Inferior parietal cortex (tissue), 1 donor: ENCODE results near the gene FRAT2.
"Not testable (repeated sequence)": the region's sequence is repeated elsewhere in the genome, so short reads cannot be mapped to it uniquely, and the experiment has no call there.

ENCODE experiments used
- DNase-seq: peaks from one replicate; pipeline ENCODE4 v3.0.0-alpha.2; 2016; ENCODE audit errors: extremely low spot score

FRAT2 gene

GRCh38 chr10:97356318-97356914 lies 21.9 kb upstream of the FRAT2 start:
- no peak for DNase-seq

DNA sequence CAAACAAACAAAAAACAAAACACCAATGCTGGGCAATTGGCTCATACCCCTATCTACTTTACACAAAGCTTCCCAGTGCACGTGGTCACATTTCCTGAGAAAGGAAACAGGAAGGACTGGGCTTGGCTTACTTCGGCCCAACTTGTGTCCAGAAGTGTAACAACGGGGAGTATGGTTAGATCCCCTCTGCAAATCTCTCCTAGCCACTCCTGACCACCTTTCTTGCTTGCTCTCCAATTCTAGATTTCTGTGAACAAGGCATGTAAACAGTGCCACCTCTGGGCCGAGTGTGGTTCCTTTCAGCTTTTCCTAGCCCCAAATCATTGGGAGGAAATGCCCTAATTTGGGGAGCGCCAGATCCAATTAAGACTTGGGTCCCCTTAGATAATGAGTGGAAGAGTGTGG lies 21.0 kb upstream of the FRAT2 start:
- peak; percentile 55 for DNase-seq

GRCh38 chr10:97353945-97354344 lies 19.4 kb upstream of the FRAT2 start:
- no peak for DNase-seq

DNA sequence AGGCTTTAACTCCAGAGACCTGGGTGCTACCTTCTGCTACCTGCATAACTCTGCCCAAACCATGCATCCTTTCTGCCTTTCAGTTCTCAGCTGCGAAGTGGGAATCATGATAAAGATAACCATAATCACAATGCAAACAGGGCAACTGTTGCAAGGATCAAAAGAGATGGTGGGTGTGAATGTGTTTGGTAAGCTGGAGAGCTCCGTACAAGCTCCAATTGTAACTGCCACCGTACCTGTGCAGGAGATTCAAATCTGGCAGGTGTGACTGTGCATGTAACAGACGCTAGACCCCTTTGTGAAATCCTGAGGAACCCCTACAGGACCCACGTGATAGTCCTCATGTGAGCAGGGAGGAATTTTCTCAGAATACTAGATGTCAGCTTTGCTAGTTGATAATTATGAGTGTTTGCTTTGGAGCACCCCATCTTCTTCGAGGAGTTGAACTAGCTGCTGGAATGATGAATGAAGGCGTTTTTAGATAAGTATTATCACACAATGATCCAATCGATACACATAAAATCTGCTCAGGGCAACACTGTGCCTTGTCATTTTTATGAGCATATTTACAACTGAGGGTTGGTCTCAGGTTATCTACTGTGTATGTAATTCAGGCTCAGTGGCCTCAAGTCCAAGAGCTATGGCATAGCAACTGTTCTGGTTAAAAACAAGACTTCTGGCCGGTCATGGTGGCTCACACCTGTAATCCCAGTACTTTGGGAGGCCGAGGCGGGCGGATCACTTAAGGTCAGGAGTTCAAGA lies 15.4 kb upstream of the FRAT2 start:
- no peak for DNase-seq

DNA sequence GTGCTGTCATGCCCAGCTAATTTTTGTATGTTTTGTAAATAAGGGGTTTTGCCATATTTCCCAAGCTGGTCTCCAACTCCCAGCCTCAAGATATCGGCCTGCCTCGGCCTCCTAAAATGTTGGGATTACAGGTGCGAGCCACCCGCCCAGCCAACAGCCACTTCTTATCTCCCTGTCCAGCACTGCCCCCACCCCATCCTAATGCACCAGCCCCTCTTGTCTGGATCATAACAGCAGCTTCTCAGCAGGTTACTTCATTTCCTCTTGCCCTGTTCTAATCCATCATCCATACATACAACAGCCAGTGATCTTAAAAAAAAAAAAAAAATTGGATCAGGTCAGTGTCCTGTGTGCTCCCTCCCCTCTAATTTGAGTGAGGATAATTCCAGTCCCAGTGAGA lies 12.8 kb upstream of the FRAT2 start:
- DNase-seq: no peak

- not testable (repeated sequence) for DNase-seq
These were observed 9.1 kb upstream of the FRAT2 start for GRCh38 chr10:97343664-97344063.

DNA sequence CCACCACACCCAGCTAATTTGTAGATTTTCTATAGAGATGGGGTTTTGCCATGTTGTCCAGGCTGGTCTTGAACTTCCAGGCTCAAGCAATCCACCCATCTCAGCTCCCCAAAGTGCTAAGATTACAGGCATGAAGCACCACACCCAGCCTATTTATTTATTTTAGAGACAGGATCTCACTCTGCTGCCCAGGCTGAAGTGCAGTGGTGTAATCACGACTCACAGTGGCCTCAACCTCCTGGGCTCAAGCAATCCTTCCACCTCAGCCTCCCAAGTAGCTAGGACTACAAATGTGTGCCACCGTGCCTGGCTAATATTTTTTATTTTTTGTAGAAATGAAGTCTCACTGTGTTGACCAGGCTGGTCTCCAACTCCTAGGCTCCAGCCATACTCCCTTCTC lies 6.9 kb upstream of the FRAT2 start:
- DNase-seq: no peak

GRCh38 chr10:97338041-97338440 lies 3.5 kb upstream of the FRAT2 start:
- DNase-seq: peak; percentile 43

GRCh38 chr10:97336942-97337831 lies 2.7 kb upstream of the FRAT2 start:
- no peak for DNase-seq

DNA sequence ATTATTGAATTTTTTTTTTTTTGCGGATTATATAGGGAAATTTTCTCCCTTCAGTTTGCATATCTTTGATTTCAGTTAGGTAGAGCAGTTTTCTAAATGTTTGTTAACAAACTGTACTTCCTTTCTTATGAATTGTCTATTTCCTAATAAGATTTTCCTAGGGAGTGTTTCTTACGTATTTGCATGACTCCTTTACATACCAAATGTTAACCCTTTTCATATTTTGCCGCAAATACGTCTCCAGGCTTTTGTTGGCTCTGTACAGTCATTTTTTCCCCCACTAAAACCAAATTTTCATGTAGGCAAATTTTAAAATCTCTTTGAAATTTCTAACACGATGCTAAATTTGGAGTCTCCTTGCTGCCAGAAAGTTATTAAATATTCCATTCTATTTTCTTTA lies 1.9 kb upstream of the FRAT2 start:
- DNase-seq: no peak

DNA sequence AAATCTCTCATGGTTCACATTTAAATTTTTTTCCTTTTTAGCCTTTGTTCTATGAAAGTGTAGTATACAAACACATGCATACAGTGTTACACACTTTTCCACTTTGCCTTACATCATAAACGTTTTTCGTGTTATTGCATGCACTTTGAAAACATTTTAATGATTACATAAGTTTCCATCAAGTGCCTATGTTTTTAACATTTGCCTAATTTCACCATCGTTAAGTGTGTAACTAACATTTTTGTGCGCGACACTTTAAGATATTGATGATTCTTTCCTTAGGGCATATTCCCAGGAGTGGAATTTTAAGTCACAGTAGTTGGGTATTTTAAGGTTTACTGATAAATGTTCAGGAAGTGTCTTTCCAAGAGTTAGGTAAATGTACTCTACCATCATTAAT lies 1.5 kb upstream of the FRAT2 start:
- no peak for DNase-seq

GRCh38 chr10:97335188-97335619 lies 675 bp upstream of the FRAT2 start:
- DNase-seq: no peak

DNA sequence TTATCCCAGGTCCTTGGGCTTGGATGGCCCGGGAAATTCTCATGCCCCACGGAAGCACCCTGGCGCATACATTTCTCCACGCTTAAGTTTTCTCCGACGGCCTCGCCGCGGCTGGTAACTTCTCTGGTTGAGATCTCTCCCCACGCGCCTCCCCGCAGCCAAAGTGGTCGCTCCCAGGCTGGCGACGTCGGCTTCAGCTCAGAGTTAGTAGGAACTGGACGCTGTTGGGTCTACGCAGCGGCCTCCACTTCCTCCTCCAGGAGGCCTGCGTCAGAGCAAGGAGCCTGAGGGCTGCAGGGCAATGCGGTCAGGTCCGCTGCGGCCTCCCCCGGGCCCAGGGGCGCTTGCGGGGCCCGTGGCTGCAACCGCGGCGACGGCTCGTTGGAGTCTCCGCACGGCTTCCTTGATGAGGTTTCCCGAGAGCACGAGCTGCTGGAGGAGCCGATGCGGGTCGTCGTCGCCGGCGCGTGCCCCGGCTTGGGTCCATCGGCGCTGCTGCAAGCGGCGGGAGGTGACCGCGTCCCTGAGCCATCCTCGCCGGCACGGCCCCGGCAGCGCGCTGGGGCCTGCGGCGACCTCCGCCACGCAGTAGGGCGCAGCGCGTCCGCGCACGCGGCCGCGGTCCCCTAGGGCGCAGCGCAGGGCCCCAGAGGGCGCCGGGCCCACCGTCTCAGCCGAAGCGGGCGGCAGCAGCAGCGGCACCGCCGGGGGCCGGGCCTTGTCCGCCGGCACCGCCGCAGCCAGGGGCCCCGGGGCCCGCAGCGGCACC lies 744 bp downstream of the FRAT2 start:
- no peak for DNase-seq

GRCh38 chr10:97333351-97333600 lies 1.3 kb downstream of the FRAT2 start:
- no peak for DNase-seq

DNA sequence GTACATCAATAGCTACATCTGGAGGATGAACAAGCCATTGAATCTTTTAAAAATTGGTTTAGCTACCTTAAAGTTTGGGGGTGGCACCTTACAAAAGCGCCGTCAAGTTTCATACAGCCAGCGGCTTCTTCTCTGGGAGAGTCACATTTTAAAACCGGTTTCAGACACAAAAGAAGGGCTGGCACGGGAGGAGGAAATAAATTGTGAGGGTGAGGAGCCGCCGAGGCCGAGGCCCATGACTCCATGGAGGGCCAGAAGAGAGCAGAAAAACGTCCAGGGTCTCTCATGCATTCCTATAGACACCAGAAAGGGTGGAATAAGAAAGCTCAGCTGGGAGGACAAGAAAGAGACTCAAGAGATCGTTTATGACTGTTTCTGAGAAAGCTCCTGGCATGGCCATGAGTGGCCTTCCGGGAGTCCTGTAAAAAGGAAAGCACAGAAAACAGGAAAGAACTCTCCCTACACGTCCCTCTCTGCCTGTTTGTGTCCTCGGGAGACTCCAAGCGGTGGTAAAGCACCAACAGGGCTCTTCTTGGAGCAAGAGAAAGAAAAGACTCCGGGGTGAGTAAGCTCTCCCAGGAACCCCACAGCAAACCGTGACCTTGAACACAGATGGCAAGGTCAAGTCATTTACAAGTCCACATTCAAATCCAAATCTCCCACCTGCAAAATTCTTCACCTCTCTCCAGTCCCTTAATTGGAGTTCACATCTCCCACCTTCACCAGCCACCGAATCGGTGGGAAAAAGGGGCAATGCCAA lies 1.8 kb downstream of the FRAT2 start:
- peak; percentile 63 for DNase-seq

- DNase-seq: no peak
These were observed 3.3 kb downstream of the FRAT2 start for GRCh38 chr10:97331153-97331703.

GRCh38 chr10:97329766-97330165 lies 4.8 kb downstream of the FRAT2 start:
- DNase-seq: no peak

- DNase-seq: no peak
These were observed 5.7 kb downstream of the FRAT2 start for GRCh38 chr10:97328646-97329453.

DNA sequence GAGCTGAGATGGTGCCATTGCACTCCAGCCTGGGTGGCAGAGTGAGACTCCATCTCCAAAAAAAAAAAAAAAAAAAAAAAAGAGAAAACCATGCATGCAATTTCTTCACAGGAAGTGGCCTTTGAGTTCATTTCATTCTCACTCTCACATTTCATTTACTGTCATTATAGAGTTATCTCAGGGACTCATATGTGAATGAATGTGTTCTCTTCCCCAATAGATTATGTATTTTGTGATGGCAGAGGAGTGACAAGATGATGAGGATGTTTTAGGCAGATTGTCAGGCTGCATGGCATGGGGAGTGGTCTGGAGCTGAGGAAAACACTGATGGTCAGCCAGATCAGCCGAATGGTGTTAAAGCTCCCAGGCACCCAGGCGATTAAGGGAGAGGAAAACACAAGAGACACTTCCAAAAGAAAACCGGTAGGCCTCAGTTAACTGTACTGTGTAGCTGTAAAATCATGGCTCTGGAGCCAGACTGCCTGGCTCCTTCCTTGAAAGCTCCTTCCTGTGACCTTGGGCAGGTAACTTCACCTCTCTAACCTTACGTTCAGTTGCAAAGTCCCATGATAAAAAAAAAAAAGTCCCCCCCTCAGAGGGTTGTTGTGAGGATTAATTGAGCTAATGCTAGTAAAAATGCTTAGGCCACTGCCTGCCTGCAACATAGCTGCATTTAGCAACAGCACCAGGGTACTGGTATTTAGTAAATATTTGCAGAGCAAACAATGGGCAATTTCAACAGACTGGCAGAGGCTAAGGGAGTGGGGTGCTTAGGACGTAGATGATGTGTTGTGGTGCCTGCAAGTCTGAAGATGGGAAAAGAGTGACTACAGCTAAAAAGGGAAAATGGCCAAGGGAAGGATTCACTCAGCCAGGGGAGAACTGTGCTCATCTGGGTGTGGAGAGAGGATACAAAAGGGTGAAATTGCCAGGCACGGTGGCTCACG lies 6.9 kb downstream of the FRAT2 start:
- DNase-seq: no peak
